H1 (cell line): ENCODE measurements around the gene MAP3K10. TPM values are rescaled to one million over a fixed set of nuclear protein-coding genes. Genes with fewer than 3 reads are reported as not detected.

Source experiments
- CTCF ChIA-PET: fragments of 300-600 bp; sonication (Branson Sonifier 250); formaldehyde crosslinking; loops from one replicate; lab custom pipeline; 2021; ENCODE audit not compliant: partially characterized antibody; lab: Charles Lee
- POLR2A ChIA-PET: fragments of 300-600 bp; sonication (Branson Sonifier 250); formaldehyde crosslinking; loops from one replicate; lab custom pipeline; 2021; ENCODE audit warnings: inconsistent platforms; ENCODE audit not compliant: partially characterized antibody; lab: Charles Lee
- DNase-seq, 2 experiments: peaks; one replicate each; pipeline versions ENCODE4 v3.0.0 to v3.0.0-alpha.2; 2010 to 2022; ENCODE audit warnings: low spot score in 2 of 2, low read depth in 1 of 2, mixed read lengths in 1 of 2
- FAIRE-seq: peaks from 2 replicates; lab custom pipeline; 2011; peaks lifted over from hg19 to GRCh38; lab: Jason Lieb, UNC
- H2AFZ ChIP-seq: 2 replicates; pipeline ENCODE4 v1.8.1; 2012; ENCODE audit warnings: low read length, inconsistent platforms
- H2AK5ac ChIP-seq: 2 replicates; pipeline ENCODE4 v1.6.1; 2013; ENCODE audit warnings: low read depth, low read length
- H2BK120ac ChIP-seq: replicated peaks from 2 replicates; pipeline ENCODE3; 2013; ENCODE audit warnings: low read depth, low read length, inconsistent platforms
- H2BK12ac ChIP-seq: 2 replicates; pipeline ENCODE4 v1.6.1; 2013; ENCODE audit warnings: low read depth, low read length
- H2BK15ac ChIP-seq: 2 replicates; pipeline ENCODE4 v1.6.1; 2013; ENCODE audit warnings: low read length
- H2BK20ac ChIP-seq: 2 replicates; pipeline ENCODE4 v1.6.1; 2013; ENCODE audit warnings: low read length
- H2BK5ac ChIP-seq: 2 replicates; pipeline ENCODE4 v1.6.1; 2013; ENCODE audit warnings: low read depth, low read length
- H3K14ac ChIP-seq: 2 replicates; pipeline ENCODE4 v1.6.1; 2013; ENCODE audit warnings: inconsistent platforms; ENCODE audit not compliant: insufficient read length
- H3K18ac ChIP-seq: 2 replicates; pipeline ENCODE4 v1.6.1; 2013; ENCODE audit warnings: low read length; ENCODE audit errors: extremely low read depth
- H3K23ac ChIP-seq: 2 replicates; pipeline ENCODE4 v1.6.1; 2013; ENCODE audit warnings: inconsistent platforms; ENCODE audit not compliant: insufficient read length
- H3K23me2 ChIP-seq: 2 replicates; pipeline ENCODE4 v1.6.1; 2013; ENCODE audit warnings: low read depth, low read length
- H3K27ac ChIP-seq: 2 replicates; pipeline ENCODE4 v1.6.1; 2011; ENCODE audit warnings: low read depth, low read length, inconsistent platforms
- H3K27me3 ChIP-seq, 4 experiments: replicated peaks in 1 of 4; 1 replicate in 1 of 4; 2 replicates in 3 of 4; pipeline versions ENCODE4 v1.6.1 to v1.8.1; 2011 to 2013; ENCODE audit warnings: low read length in 3 of 4, mild to moderate bottlenecking in 3 of 4, inconsistent platforms in 2 of 4, mixed read lengths in 2 of 4, moderate library complexity in 1 of 4; ENCODE audit not compliant: control insufficient read depth in 3 of 4, insufficient read depth in 3 of 4; ENCODE audit errors: extremely low read depth in 1 of 4
- H3K36me3 ChIP-seq, 4 experiments: 2 replicates each; pipeline versions ENCODE4 v1.6.1 to v1.8.1; 2011 to 2013; ENCODE audit warnings: mild to moderate bottlenecking in 4 of 4, low read length in 3 of 4, moderate library complexity in 2 of 4, control low read depth in 1 of 4, inconsistent platforms in 1 of 4; ENCODE audit not compliant: insufficient read depth in 4 of 4, control insufficient read depth in 2 of 4
- H3K4ac ChIP-seq: replicated peaks from 2 replicates; pipeline ENCODE3; 2013; ENCODE audit warnings: low read length, low read depth, mixed read lengths, inconsistent platforms; ENCODE audit not compliant: insufficient read length
- H3K4me1 ChIP-seq, 4 experiments: replicated peaks in 1 of 4; 1 replicate in 1 of 4; 2 replicates in 3 of 4; pipeline versions ENCODE4 v1.6.1 to v1.8.1; 2011 to 2013; ENCODE audit warnings: low read length in 3 of 4, inconsistent platforms in 2 of 4, mixed read lengths in 1 of 4; ENCODE audit not compliant: insufficient read depth in 4 of 4, control insufficient read depth in 3 of 4
- H3K4me2 ChIP-seq, 2 experiments: 2 replicates each; pipeline versions ENCODE4 v1.6.1 to v1.8.1; 2011 to 2013; ENCODE audit warnings: low read depth in 2 of 2, low read length in 2 of 2, control low read depth in 1 of 2, inconsistent platforms in 1 of 2, mild to moderate bottlenecking in 1 of 2; ENCODE audit not compliant: insufficient read depth in 1 of 2
- H3K4me3 ChIP-seq, 4 experiments: fragments of 200-600, 300-600 bp in 1 of 4; sonication (generic), shearing (Covaris generic), sonication (Bioruptor Twin) in 1 of 4; 2 replicates each; pipeline versions ENCODE4 v1.5.1 to v1.8.1; 2011 to 2016; ENCODE audit warnings: low read length in 4 of 4, low read depth in 3 of 4, control low read depth in 2 of 4, inconsistent platforms in 2 of 4, mild to moderate bottlenecking in 2 of 4, mixed read lengths in 1 of 4, moderate library complexity in 1 of 4; ENCODE audit not compliant: insufficient read depth in 2 of 4; ENCODE audit errors: extremely low read depth in 1 of 4
- H3K56ac ChIP-seq: replicated peaks from 2 replicates; pipeline ENCODE3; 2013; ENCODE audit warnings: low read depth, mild to moderate bottlenecking, mixed read lengths, low read length, inconsistent platforms; ENCODE audit not compliant: insufficient read length
- H3K79me1 ChIP-seq: 2 replicates; pipeline ENCODE4 v1.6.1; 2013; ENCODE audit warnings: low read depth, low read length, control low read depth
- H3K79me2 ChIP-seq, 2 experiments: 2 replicates each; pipeline versions ENCODE4 v1.6.1 to v1.8.1; 2012 to 2013; ENCODE audit warnings: low read length in 2 of 2, mild to moderate bottlenecking in 2 of 2, inconsistent platforms in 1 of 2; ENCODE audit not compliant: insufficient read depth in 2 of 2, control insufficient read depth in 1 of 2
- H3K9ac ChIP-seq, 4 experiments: replicated peaks in 1 of 4; 1 replicate in 1 of 4; 2 replicates in 3 of 4; pipeline versions ENCODE4 v1.6.1 to v1.8.1; 2011 to 2013; ENCODE audit warnings: low read depth in 3 of 4, low read length in 3 of 4, control low read depth in 2 of 4, mild to moderate bottlenecking in 2 of 4, moderate library complexity in 2 of 4, inconsistent platforms in 1 of 4; ENCODE audit errors: extremely low read depth in 1 of 4
- H3K9me3 ChIP-seq, 2 experiments: 2 replicates each; pipeline versions ENCODE4 v1.6.1 to v1.8.1; 2012 to 2013; ENCODE audit warnings: mild to moderate bottlenecking in 2 of 2, moderate library complexity in 2 of 2, control low read depth in 1 of 2, inconsistent platforms in 1 of 2, low read depth in 1 of 2, low read length in 1 of 2, mixed read lengths in 1 of 2; ENCODE audit not compliant: insufficient read depth in 2 of 2
- H4K20me1 ChIP-seq, 2 experiments: replicated peaks in 1 of 2; 2 replicates each; pipeline versions ENCODE3 to v1.8.1; 2011 to 2013; ENCODE audit warnings: inconsistent platforms in 2 of 2, low read length in 2 of 2, mild to moderate bottlenecking in 1 of 2; ENCODE audit not compliant: insufficient read depth in 2 of 2, control insufficient read depth in 1 of 2
- H4K5ac ChIP-seq: 2 replicates; pipeline ENCODE4 v1.6.1; 2013; ENCODE audit warnings: low read length, low read depth, mixed read lengths, inconsistent platforms; ENCODE audit not compliant: insufficient read length
- H4K8ac ChIP-seq: 2 replicates; pipeline ENCODE4 v1.8.0; 2013; ENCODE audit warnings: mild to moderate bottlenecking, moderate library complexity, low read length, inconsistent platforms; ENCODE audit not compliant: insufficient read depth; ENCODE audit errors: extremely low read depth
- H4K91ac ChIP-seq: replicated peaks from 2 replicates; pipeline ENCODE3; 2013; ENCODE audit warnings: low read length, mixed read lengths, inconsistent platforms; ENCODE audit not compliant: insufficient read length
- ASH2L ChIP-seq: fragments of 200-600, 300-600 bp; sonication (generic); IDR thresholded peaks from one replicate; pipeline ENCODE4 v1.7.1; 2017; ENCODE audit warnings: low read length
- BCL11A ChIP-seq, 2 experiments: IDR thresholded peaks; one replicate each; pipeline ENCODE4 v1.6.1; 2011; ENCODE audit warnings: low read depth in 2 of 2, low read length in 2 of 2, mild to moderate bottlenecking in 2 of 2
- CREB1 ChIP-seq: IDR thresholded peaks from 2 replicates; pipeline ENCODE4 v1.6.1; 2012; ENCODE audit warnings: inconsistent platforms
- SP1 ChIP-seq: IDR thresholded peaks from 2 replicates; pipeline ENCODE4 v1.6.1; 2011; ENCODE audit warnings: low read depth, low read length
- YY1 ChIP-seq: IDR thresholded peaks from 2 replicates; pipeline ENCODE4 v1.6.1; 2011; ENCODE audit warnings: low read depth, mild to moderate bottlenecking, low read length
- WGBS, 2 experiments: shearing (Covaris generic) in 1 of 2; methylation state at CpG; one replicate each; pipeline versions ENCODE4 v1.1.6 to v1.1.7; 2013 to 2015; ENCODE audit warnings: low lambda C conversion rate in 2 of 2, mixed read lengths in 2 of 2, inconsistent platforms in 1 of 2, low coverage in 1 of 2, missing lambda C conversion rate in 1 of 2; ENCODE audit not compliant: insufficient replicate concordance in 2 of 2, insufficient coverage in 1 of 2, insufficient read length in 1 of 2; ENCODE audit errors: extremely low coverage in 1 of 2, missing lambda C conversion rate in 1 of 2; 5-methylcytosine and 5-hydroxymethylcytosine counted together
- polyA plus RNA-seq, 7 experiments: library from polyadenylated mRNA; depleted of rRNA in 3 of 7; stranded (reverse) in 5 of 7; unstranded in 2 of 7; fragments of >200 nt in 5 of 7; fragments of 200-250 nt in 2 of 7; gene quantifications; 1 replicate in 5 of 7; 2 replicates in 1 of 7; 4 replicates in 1 of 7; pipeline versions ENCODE4 v1.2.1 to v1.2.3, GENCODE V29; 2011 to 2013; ENCODE audit warnings: missing spikeins in 2 of 7, mixed read lengths in 2 of 7
- total RNA-seq: library from RNA; stranded (reverse); fragmentation: NEBNext Ultra II Directional; extraction: Animal tissue kit (Norgen Biotek cat#: 25700); gene quantifications from 2 replicates; pipeline ENCODE4 v1.2.1, GENCODE V29; 2021

Gene MAP3K10
- total and polyA plus RNA-seq, 2 of the 8 experiments (the other 6 are each of a cell fraction or from before 2014, with no cell fraction given), result 4.9 to 15.9 TPM

GRCh38 chr19:40154121-40154680 lies 37.0 kb upstream of the MAP3K10 start:
- Histone ChIP-seq H3K27ac (no peak overlapping the region), H3K9me3 (no peaks in the 10 kb centered on the region)
- DNase-seq, result no peak
- TF ChIP-seq CREB1 (no peak), SP1 (no peak), YY1 (no peak), ASH2L (no peak), BCL11A (IDR thresholded peaks at IDR 0.05; ENCODE audit: low read depth in 2 of 2, low read length in 2 of 2) (no peak)
- TF ChIP-seq, all 59 proteins: peak for 0
- no peak overlapping the region for H3K56ac ChIP-seq
- H4K5ac ChIP-seq, result no peak overlapping the region
- no peaks in the 10 kb centered on the region for H4K20me1 ChIP-seq
- no peaks in the 10 kb centered on the region for H3K23me2 ChIP-seq
- no peak overlapping the region for H3K23ac ChIP-seq
- no peak overlapping the region for H4K8ac ChIP-seq
- ChIA-PET POLR2A (no interaction called here), CTCF (interaction anchor here (0.7 to 2.5 kb wide), 5 partner anchors 9 to 118 kb away, joined by 3 to 7 read pairs (median 4); no protein-coding TSS in a partner anchor)
- WGBS, 2 experiments, result 88% methylated on average over 11 of the region's 11 CpGs; no CpG with 5 or more reads in 1 of the 2 experiments
- H2BK12ac ChIP-seq, result no peak overlapping the region
- H3K27me3 ChIP-seq, result no peaks in the 10 kb centered on the region
- H3K4ac ChIP-seq, result no peak overlapping the region
- H3K4me2 ChIP-seq, result no peak overlapping the region
- H2BK20ac ChIP-seq, result no peak overlapping the region
- FAIRE-seq, result no peak
- no peak overlapping the region for H2AFZ ChIP-seq
- no peak overlapping the region for H4K91ac ChIP-seq
- H3K18ac ChIP-seq, result no peak overlapping the region
- H3K36me3 ChIP-seq, result no peaks in the 10 kb centered on the region
- H2BK120ac ChIP-seq, result no peak overlapping the region
- H3K9ac ChIP-seq, result no peak overlapping the region
- H3K79me1 ChIP-seq, result no peaks in the 10 kb centered on the region
- H2AK5ac ChIP-seq, result no peak overlapping the region
- no peaks in the 10 kb centered on the region for H3K79me2 ChIP-seq
- no peak overlapping the region for H3K14ac ChIP-seq
- H3K4me1 ChIP-seq, result no peaks in the 10 kb centered on the region
- no peak overlapping the region for H2BK5ac ChIP-seq
- no peak overlapping the region for H2BK15ac ChIP-seq
- H3K4me3 ChIP-seq, result no peak overlapping the region
